GM12873 (cell line): ENCODE results near the gene OR56B1.

Source experiments
- CTCF ChIP-seq: IDR thresholded peaks from 2 replicates; pipeline ENCODE4 v1.5.1; 2012; ENCODE audit warnings: low read depth, mild to moderate bottlenecking, moderate library complexity, low read length, control low read depth; ENCODE audit not compliant: insufficient read depth; ENCODE audit errors: missing control alignments

The OR56B1 gene

GRCh38 chr11:5737670-5738392, 1.6 kb downstream of the OR56B1 start:
- TF ChIP-seq CTCF: no peak

DNA sequence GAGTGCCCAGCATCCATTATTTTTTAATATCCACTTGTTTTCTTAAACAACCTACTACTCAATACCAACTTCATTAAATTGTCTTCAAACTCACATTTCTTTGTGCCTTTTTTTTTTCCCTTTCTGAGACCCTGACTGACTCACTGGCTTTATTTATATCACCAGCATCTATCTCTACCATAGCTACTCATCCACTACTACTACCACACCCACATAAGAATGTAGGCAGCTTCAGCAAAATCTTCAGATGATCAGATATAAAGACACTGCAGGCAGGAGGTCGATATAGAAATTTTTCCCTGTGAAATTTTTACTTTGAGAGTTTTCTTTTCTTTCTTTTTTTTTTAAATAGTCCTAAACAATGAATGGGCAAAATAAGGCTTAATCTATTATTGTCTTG, 2.2 kb downstream of the OR56B1 start:
- TF ChIP-seq CTCF: no peak

- no peak for TF ChIP-seq CTCF
These were observed 10.4 kb downstream of the OR56B1 start for GRCh38 chr11:5746614-5747013.

DNA sequence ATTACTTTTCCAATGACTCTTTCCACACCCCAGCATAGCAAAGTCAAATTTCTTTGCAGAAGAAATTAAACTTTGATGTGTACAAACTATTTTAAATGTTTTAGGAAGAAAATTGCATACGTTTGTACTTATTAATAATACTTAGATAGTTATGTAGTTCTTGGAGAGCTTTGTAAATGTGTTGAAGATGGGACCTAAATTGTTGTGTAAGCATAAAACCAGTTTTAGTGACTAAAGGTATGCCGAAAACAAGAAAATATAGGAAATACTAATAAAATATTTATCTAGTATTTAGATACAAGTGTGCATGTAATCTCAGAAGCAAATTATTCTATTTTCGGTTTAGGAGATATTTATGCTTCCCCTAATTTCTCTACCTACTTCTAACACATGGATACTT, 13.6 kb downstream of the OR56B1 start:
- no peak for TF ChIP-seq CTCF

- no peak for TF ChIP-seq CTCF
These were observed 17.7 kb downstream of the OR56B1 start, which contains the start of gene OR52N4 for GRCh38 chr11:5753943-5754342. Gene OR52N4, plus strand, starts transcription at chr11:5754243. Its CDS starts 498 bp downstream, at chr11:5754741.

GRCh38 chr11:5767056-5767455, 30.8 kb downstream of the OR56B1 start:
- no peak for TF ChIP-seq CTCF

GRCh38 chr11:5783255-5783654, 47.0 kb downstream of the OR56B1 start, which contains the start of gene OR52N5:
Gene OR52N5, minus strand, starts transcription at chr11:5783355. Its CDS starts 4,721 bp downstream, at chr11:5778634.
- TF ChIP-seq CTCF: no peak
